BE2C (cell line): ENCODE data around the gene STAMBPL1.
"Not testable (repeated sequence)": the region's sequence is repeated elsewhere in the genome, so short reads cannot be mapped to it uniquely, and the experiment has no call there.

ENCODE experiments used
- DNase-seq: peaks from one replicate; pipeline ENCODE4 v3.0.0-alpha.2; 2020
- H3K27me3 ChIP-seq: fragments of 250-450 bp; sonication (Bioruptor Pico); 2 replicates; pipeline ENCODE4 v1.5.1; 2020; ENCODE audit warnings: mild to moderate bottlenecking
- H3K36me3 ChIP-seq: fragments of 250-450 bp; sonication (Bioruptor Pico); 2 replicates; pipeline ENCODE4 v1.5.1; 2020; ENCODE audit warnings: mild to moderate bottlenecking
- H3K4me1 ChIP-seq: fragments of 250-450 bp; sonication (Bioruptor Pico); 2 replicates; pipeline ENCODE4 v1.5.1; 2020
- H3K4me3 ChIP-seq: 2 replicates; pipeline ENCODE4 v1.5.1; 2011; ENCODE audit warnings: low read depth, low read length
- H3K9me3 ChIP-seq: fragments of 250-450 bp; sonication (Bioruptor Pico); 2 replicates; pipeline ENCODE4 v1.5.1; 2020
- TF ChIP-seq, protein P1 (sequence below): IDR thresholded peaks from 2 replicates; pipeline ENCODE4 v1.5.1; 2012; ENCODE audit warnings: mild to moderate bottlenecking, low read depth, low read length

STAMBPL1 gene

DNA sequence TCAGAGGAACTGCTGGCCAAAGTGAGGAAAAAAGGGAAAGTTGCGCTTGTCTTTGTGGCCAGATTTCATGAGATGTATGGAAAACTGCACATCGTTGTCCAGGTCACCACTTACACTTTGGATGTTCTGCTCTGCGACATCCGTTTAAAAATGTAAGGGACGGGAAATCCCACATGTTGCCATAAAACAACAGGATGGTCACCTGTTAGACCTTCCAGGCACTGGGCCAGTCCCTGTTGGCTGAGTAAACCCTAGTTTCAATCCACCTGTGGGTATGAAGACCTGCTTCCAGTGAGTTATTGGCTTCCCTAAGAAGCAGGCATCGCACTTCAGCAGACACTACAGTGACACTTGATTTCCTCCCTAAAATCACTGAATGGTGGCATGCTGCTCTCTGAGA, 2.7 kb upstream of the STAMBPL1 start:
- Histone ChIP-seq H3K36me3 (no peaks in the 10 kb centered on the region), H3K27me3 (no peaks in the 10 kb centered on the region), H3K9me3 (no peaks in the 10 kb centered on the region), H3K4me3 (no peak overlapping the region), H3K4me1 (peaks cover 7% of the 10 kb centered on the region; the same call in 1 of the 2 replicates)
- no peak for DNase-seq
- TF ChIP-seq, protein P1, sequence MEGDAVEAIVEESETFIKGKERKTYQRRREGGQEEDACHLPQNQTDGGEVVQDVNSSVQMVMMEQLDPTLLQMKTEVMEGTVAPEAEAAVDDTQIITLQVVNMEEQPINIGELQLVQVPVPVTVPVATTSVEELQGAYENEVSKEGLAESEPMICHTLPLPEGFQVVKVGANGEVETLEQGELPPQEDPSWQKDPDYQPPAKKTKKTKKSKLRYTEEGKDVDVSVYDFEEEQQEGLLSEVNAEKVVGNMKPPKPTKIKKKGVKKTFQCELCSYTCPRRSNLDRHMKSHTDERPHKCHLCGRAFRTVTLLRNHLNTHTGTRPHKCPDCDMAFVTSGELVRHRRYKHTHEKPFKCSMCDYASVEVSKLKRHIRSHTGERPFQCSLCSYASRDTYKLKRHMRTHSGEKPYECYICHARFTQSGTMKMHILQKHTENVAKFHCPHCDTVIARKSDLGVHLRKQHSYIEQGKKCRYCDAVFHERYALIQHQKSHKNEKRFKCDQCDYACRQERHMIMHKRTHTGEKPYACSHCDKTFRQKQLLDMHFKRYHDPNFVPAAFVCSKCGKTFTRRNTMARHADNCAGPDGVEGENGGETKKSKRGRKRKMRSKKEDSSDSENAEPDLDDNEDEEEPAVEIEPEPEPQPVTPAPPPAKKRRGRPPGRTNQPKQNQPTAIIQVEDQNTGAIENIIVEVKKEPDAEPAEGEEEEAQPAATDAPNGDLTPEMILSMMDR: no peak

DNA sequence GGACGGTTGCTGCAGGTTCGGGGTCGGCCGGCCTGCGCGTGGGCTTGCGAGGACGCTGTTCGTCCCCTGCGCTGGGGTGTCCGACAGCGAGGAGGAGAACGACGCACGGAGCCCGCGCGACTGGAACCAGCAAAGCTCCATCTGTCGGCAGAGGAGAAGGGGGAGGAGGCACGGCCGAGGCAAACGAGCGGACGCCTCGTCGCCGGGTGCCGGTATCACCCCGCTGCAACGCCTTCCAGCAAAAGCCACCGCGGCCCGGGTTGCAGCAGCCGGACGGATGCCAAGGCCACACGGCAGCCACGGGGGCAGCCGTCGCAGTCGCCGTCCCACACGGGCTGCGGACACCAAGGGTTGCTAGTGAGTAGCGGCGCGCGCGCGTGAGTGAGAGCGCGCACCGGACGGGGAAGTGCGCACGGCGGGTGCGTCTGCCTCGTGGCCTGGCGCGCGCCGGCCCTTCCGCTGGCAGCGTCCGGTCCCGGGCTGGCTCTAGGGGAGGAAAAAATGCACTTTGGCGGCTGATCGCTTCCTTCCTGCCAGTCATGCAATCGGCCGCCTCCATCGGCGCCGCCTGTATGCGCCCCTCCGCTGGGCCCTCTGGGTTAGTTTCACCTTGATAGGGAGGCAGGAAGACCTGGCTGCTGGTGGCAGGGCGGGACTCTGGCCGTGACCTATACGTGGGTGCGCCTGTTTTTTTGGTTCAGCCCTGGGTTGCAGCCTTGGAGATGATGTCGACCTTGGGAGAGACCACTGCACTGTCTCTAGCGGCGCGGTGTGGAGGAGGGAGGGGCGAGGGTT, 434 bp downstream of the STAMBPL1 start:
- DNase-seq: peak; percentile 81
- H3K36me3 ChIP-seq: no peaks in the 10 kb centered on the region
- TF ChIP-seq, protein P1: peak; percentile 23; the same call in 1 of the 2 replicates

DNA sequence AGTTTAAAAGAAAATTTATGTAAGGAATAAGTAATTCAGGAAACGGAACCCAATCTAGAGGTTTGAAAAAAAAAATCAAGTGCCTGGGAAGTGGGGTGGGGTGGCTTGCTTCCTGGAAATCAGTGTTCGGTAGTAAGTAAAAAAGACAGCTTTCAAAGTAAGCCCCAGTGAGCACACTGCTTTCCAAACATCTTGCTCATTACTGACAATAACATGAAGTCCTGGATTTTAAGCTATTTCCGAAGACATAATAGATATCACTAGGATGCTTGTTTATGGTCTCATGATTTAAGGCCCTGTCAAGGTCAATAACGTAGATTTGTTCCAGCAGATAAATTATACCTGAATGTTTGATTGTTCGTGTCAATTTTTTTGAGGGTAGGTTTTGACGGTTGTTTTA, 1.3 kb downstream of the STAMBPL1 start:
- DNase-seq: no peak
- H3K27me3 ChIP-seq: no peaks in the 10 kb centered on the region
- H3K9me3 ChIP-seq: no peaks in the 10 kb centered on the region
- no peaks in the 10 kb centered on the region for H3K36me3 ChIP-seq
- peak overlapping the region; percentile 87 for H3K4me3 ChIP-seq
- H3K4me1 ChIP-seq: peaks cover 16% of the 10 kb centered on the region
- TF ChIP-seq, protein P1: no peak

More for the DNA sequence above, 434 bp downstream of the STAMBPL1 start:
- Histone ChIP-seq H3K27me3 (no peaks in the 10 kb centered on the region), H3K4me1 (peaks cover 16% of the 10 kb centered on the region), H3K9me3 (no peaks in the 10 kb centered on the region), H3K4me3 (peak overlapping the region; percentile 87)

DNA sequence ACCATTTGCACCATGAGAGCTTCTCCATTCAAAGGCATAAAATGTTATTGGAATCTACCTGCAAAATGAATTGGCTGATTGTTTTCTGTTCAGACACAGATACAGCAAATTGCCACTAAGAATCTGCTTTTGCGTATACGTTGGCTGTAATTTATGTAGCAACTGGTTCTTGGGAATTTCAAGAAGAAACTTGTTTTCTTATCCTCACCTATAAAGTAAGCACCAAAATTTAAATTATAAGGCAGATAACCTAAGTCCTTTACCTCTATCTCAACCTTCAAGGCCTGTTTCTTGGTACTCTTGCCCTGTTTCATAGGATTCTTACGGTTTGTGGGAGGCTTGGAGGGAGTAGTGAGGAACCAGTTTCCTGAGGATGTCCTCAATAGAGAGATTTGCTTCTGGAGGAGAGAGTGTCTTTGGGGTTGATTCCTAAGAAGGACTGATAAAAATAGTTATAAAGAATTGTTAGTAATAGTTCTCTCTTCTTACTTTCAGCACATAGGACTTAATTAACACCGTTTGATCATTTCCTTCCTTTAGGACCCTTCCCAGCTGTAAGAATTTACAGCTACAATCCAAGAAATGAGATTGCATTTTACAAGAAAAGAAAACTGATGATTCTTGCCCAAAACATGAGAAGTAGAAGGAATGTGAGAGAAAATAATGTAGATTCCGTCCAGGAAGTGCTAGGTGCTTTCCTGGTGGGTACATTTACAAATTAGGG, 2.0 kb downstream of the STAMBPL1 start:
- H3K4me3 ChIP-seq: peak overlapping the region; percentile 87
- H3K4me1 ChIP-seq: peaks cover 19% of the 10 kb centered on the region

DNA sequence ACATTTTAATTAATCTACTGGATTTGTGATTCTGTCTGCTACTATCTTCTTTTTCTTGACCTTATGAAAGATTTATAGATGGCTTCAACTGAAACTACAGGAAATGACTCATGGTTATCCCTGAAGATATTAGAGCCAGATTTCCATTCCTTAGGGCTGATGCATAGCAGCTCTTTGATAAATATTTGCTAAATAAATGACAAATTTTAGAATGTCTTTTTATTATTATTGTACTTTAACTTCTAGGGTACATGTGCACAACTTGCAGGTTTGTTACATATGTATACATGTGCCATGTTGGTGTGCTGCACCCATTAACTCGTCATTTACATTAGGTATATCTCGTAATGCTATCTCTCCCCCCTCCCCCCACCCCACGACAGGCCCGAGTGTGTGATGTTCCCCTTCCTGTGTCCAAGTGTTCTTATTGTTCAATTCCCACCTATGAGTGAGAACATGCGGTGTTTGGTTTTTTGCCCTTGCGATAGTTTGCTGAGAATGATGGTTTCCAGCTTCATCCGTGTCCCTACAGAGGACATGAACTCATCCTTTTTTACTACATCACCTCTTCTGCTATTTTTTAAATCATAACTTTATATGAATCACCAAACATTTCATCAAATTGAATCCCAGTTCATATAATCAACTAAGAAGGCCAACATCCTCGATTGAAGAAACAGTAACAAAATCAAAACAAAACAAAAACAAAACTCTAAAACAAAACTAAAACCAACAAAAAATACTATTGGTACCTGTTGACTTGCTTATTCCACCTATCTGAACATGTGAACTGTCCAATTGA, 2.8 kb downstream of the STAMBPL1 start:
- H3K27me3 ChIP-seq, H3K4me3 ChIP-seq, H3K9me3 ChIP-seq, DNase-seq, H3K36me3 ChIP-seq: not testable (repeated sequence)
- peaks cover 19% of the 10 kb centered on the region for H3K4me1 ChIP-seq

More for the DNA sequence above, 2.0 kb downstream of the STAMBPL1 start:
- no peaks in the 10 kb centered on the region for H3K36me3 ChIP-seq
- H3K9me3 ChIP-seq: no peaks in the 10 kb centered on the region
- DNase-seq: no peak
- TF ChIP-seq, protein P1: no peak
- no peaks in the 10 kb centered on the region for H3K27me3 ChIP-seq

DNA sequence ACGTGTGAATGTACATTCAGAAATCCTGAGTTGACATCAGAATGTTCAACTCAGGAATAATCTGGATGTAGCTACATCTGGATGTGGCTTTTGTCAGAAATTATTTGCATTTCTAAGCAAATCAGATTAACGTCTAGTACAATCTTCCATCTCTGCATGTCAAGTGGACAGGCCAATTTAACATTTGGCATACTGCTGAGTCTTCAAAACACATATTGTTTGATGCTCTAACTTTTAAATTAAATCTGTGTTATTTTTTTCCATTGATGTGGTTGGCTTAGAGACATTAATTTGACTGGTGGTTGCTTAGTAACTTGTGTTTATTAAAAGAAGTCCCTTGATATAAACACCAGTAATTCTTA, 3.4 kb downstream of the STAMBPL1 start:
- H3K4me1 ChIP-seq: peaks cover 19% of the 10 kb centered on the region

More for the DNA sequence above, 3.4 kb downstream of the STAMBPL1 start:
- no peaks in the 10 kb centered on the region for H3K27me3 ChIP-seq
- TF ChIP-seq, protein P1: no peak
- H3K36me3 ChIP-seq: no peaks in the 10 kb centered on the region
- DNase-seq: no peak
- H3K4me3 ChIP-seq: no peak overlapping the region
- no peaks in the 10 kb centered on the region for H3K9me3 ChIP-seq
